ENCODE results near the gene PSMA7.

The PSMA7 gene

DNA sequence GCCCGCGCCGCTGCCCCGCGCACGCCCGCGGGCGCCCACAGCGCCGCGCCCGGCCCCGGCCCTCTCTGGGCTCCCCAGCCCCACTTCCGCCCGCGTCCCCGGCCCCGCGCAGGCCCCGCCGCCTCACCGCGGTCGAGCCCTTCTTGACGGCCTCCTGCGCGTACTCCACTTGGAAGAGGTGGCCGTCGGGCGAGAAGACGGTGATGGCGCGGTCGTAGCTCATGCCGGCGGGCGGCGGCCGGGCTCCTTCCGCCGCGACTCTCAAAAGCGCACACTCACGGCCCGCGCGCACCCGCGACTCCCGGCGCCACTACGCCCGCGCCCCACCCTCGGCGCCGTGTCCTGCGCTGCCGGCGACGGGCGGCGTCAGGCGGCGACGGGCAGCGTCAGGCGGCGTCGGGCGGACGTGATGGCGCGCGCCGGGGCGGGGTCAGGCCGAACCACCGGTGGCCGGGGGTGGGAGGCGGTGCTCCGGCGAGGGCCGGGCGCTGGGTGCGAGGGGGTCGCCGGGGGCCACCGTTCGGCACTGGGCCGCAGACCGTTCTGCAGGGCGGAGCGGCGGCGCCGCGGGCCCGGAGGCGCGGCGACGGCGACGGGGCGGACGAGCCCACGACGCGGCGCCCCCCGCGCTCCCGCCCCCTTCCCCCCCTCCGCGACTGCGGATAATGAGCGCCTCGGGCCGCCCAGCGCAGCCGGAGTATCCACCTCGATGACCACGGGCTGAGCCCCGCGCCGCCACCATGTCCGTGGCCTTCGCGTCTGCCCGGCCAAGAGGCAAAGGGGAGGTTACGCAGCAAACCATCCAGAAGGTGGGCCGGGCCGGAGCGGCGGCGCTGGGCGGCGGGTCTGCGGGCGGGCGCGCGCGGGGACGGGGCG lies at the start of gene PSMA7, which contains the start of gene SS18L1:
Gene PSMA7, minus strand, starts transcription at position 314 of the 876 bp plus-strand sequence. Its CDS starts 91 bp downstream, at position 223.
Gene SS18L1, plus strand, starts transcription at position 689 of the 876 bp plus-strand sequence. Its CDS starts 52 bp downstream, at position 741.
- peak within 1 kb of the TSS; percentile 89 for H2AFZ ChIP-seq (ENCODE audit: low read length, unreplicated experiment)
- peaks cover 18% of the 10 kb centered on the region for H3K4me1 ChIP-seq (ENCODE audit: control insufficient read depth, insufficient read depth, low read length, unreplicated experiment)
- H3K79me2 ChIP-seq (ENCODE audit: control insufficient read depth, insufficient read depth, low read length, unreplicated experiment): peaks cover 88% of the 10 kb centered on the region
- no peaks in the 10 kb centered on the region for H3K27me3 ChIP-seq (ENCODE audit: insufficient read depth, low read length)
- peak within 1 kb of the TSS; percentile 80 for H3K27ac ChIP-seq (ENCODE audit: low read depth, low read length)
- H3K4me3 ChIP-seq (ENCODE audit: low read depth, low read length): peak within 1 kb of the TSS; percentile 83
- H3K36me3 ChIP-seq (ENCODE audit: insufficient read depth, low read length): peaks cover 19% of the 10 kb centered on the region

DNA sequence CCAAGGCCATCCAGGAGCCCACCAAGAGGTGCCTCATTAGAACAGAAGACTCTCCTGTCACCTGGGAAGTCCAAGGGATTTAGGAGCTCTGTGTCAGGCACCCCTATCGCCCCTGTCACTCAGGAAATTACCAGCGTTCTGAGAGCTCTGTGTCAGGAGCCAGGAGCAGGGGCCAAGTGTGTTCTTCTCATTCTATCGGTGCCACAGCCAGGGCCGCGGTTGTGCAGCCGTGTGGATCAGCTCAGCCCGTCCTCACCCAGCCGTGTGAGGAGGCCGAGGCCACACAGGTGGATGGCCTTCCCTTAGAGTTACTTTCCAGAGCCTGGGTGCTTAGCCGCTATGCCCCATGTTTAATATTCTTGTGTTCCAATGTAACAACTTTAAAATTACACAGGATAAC lies 49.4 kb upstream of the PSMA7 start:
- Histone ChIP-seq H3K4me1 (ENCODE audit: control insufficient read depth, insufficient read depth, low read length, unreplicated experiment) (peaks cover under 1% of the 10 kb centered on the region), H3K36me3 (ENCODE audit: insufficient read depth, low read length) (no peaks in the 10 kb centered on the region; the same call in 1 of the 2 replicates), H3K4me3 (ENCODE audit: low read depth, low read length) (no peak overlapping the region), H3K27ac (ENCODE audit: low read depth, low read length) (no peak overlapping the region), H3K79me2 (ENCODE audit: control insufficient read depth, insufficient read depth, low read length, unreplicated experiment) (peaks cover 40% of the 10 kb centered on the region), H2AFZ (ENCODE audit: low read length, unreplicated experiment) (no peak overlapping the region), H3K27me3 (ENCODE audit: insufficient read depth, low read length) (no peaks in the 10 kb centered on the region)

DNA sequence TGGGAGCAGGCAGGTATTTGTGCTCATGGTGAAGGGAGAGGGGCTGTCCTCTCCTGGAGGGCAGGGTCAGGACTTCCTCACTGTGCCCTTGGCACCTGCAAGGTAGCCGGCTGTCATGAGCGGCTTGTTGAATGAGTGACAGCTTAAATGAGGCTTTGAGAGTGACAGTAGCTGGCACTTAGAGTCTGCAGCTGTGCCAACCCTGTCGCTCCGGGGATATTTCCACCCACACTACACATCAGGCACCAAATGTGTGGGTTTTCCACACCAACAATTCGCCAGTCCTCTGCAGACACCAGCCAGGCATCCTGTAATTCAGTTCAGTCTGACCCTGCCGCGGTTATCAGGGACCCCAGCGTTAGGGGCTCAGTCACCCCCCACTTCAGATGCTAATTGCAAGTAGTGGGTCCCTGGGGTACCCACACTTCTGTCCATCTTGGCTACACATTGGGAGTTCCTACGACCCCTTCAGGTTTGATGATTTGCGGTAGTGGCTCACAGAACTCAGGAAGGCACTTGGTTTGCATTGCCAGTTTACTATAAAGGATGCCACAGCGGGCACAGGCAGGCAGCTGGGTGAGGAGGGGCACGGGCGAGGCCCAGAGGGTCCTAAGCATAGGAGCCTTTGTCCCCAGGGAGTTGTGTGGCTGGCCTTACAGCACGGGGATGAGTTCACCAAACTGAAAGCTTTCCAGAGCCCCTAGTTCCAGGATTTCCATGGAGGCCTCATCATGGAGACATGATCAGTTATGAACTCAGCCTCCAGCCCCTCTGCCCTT lies 48.8 kb upstream of the PSMA7 start:
- no peak overlapping the region for H2AFZ ChIP-seq (ENCODE audit: low read length, unreplicated experiment)
- no peaks in the 10 kb centered on the region for H3K27me3 ChIP-seq (ENCODE audit: insufficient read depth, low read length)
- H3K27ac ChIP-seq (ENCODE audit: low read depth, low read length): no peak overlapping the region
- H3K36me3 ChIP-seq (ENCODE audit: insufficient read depth, low read length): no peaks in the 10 kb centered on the region; the same call in 1 of the 2 replicates
- H3K79me2 ChIP-seq (ENCODE audit: control insufficient read depth, insufficient read depth, low read length, unreplicated experiment): peaks cover 46% of the 10 kb centered on the region
- no peak overlapping the region for H3K4me3 ChIP-seq (ENCODE audit: low read depth, low read length)
- peaks cover 7% of the 10 kb centered on the region for H3K4me1 ChIP-seq (ENCODE audit: control insufficient read depth, insufficient read depth, low read length, unreplicated experiment)

DNA sequence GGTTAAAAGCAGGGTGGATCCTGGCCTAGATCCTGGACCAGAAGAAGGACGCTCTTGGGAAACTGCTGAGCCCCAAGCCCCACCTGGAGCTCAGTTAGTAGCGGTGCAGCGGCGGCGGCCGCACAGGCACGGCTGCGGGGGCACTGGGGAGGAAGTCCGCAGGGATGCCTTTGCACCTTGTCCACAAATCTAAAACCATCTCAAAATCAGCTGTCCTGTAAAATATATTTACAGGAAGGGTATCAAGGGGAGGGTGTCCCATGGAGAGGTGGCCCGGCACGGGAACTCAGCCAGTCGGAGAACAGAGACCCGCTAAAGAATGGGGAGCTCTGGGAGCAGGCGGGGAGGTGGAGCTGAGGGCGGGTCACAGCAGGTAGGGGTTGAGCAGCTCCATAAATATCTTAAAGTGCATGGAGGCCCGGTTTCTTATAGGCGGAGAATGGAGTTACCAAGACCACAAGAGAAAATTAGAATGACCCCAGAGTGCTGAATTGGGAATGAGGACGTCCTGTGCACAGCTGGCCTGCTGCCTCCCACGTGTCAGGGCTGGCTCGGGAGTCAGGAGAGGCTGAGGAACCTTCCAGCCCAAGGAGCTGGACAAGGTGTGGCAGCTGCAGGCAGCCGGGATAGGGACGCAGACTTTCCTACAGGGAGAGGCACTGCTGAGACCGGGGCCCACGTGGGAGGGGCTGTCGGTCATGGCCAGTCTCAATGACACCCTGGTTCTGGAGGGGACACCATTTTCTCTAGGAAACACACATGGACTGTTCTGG lies 47.6 kb upstream of the PSMA7 start:
- no peak overlapping the region for H2AFZ ChIP-seq (ENCODE audit: low read length, unreplicated experiment)

DNA sequence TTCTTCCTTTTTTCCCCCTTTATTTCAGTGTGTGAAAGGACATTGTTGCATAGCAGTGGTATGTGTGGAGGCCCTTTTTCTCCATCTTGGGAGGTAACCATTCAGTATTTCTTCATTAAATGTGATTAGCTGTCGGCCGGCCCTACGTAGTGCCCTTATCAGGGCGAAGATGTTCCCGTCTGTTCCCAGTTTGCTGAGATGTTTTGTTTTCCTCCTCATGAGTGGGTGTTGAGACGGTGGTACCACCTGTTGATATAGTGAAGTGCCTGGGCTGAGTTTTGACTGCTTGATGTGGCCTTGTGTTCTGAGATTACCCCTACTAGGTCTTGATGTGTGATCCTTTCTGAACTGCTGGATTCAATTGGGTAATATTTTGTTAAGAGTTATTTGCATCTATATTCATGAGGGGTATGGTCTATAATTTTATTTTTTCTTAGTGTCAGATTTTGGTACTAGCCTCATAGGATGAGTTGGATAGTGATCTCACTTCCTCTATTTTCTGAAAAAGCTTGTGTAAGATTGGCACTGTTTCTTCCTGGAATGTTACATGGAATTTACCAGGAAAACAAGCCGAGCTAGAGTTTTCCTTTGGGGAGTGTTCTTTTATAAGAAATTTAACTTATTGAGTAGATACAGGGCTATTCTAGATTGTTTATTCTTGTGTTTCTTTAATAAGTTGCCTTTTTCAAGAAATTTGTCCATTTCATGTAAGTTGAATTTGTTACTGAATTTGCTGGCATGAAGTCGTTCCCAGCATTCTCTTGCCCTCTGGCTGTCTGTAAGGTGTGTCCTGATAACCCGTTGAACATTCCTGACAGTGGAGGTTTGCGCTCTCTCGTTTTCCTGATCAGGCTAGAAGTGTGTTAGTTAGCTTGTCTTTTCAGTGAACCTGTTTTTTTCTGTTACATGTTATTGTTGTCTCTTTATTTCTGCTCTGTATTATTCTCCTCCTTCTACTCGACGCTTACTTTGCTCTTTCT lies 44.0 kb upstream of the PSMA7 start:
- Histone ChIP-seq H2AFZ (ENCODE audit: low read length, unreplicated experiment) (no peak overlapping the region), H3K79me2 (ENCODE audit: control insufficient read depth, insufficient read depth, low read length, unreplicated experiment) (peaks cover 76% of the 10 kb centered on the region), H3K4me1 (ENCODE audit: control insufficient read depth, insufficient read depth, low read length, unreplicated experiment) (peaks cover 10% of the 10 kb centered on the region), H3K36me3 (ENCODE audit: insufficient read depth, low read length) (no peaks in the 10 kb centered on the region), H3K27me3 (ENCODE audit: insufficient read depth, low read length) (no peaks in the 10 kb centered on the region), H3K27ac (ENCODE audit: low read depth, low read length) (peak overlapping the region; percentile 11), H3K4me3 (ENCODE audit: low read depth, low read length) (no peak overlapping the region)

More for the DNA sequence above, 47.6 kb upstream of the PSMA7 start:
- Histone ChIP-seq H3K4me1 (ENCODE audit: control insufficient read depth, insufficient read depth, low read length, unreplicated experiment) (peaks cover 10% of the 10 kb centered on the region), H3K79me2 (ENCODE audit: control insufficient read depth, insufficient read depth, low read length, unreplicated experiment) (peaks cover 56% of the 10 kb centered on the region), H3K4me3 (ENCODE audit: low read depth, low read length) (no peak overlapping the region), H3K27me3 (ENCODE audit: insufficient read depth, low read length) (no peaks in the 10 kb centered on the region), H3K36me3 (ENCODE audit: insufficient read depth, low read length) (no peaks in the 10 kb centered on the region; the same call in 1 of the 2 replicates), H3K27ac (ENCODE audit: low read depth, low read length) (no peak overlapping the region)

DNA sequence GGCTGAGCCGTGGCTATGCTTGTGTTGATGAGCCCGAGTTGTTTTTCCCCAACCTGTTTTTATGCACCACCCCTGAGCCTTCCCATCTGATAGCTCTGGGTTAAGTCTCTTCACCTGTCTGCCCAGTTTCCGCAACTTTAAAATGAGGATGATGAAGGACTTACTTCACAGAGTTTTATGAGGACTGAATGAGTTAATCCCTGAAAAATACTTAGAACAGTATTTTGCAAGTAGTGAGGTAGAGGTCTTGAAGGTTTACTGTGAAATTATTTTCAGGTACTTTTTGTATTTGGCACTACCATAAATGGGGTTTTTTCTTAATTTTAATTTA lies 42.9 kb upstream of the PSMA7 start:
- Histone ChIP-seq H3K79me2 (ENCODE audit: control insufficient read depth, insufficient read depth, low read length, unreplicated experiment) (peaks cover 68% of the 10 kb centered on the region), H2AFZ (ENCODE audit: low read length, unreplicated experiment) (no peak overlapping the region), H3K4me3 (ENCODE audit: low read depth, low read length) (no peak overlapping the region), H3K4me1 (ENCODE audit: control insufficient read depth, insufficient read depth, low read length, unreplicated experiment) (peaks cover 19% of the 10 kb centered on the region), H3K27ac (ENCODE audit: low read depth, low read length) (no peak overlapping the region), H3K36me3 (ENCODE audit: insufficient read depth, low read length) (peaks cover 2% of the 10 kb centered on the region; the same call in 1 of the 2 replicates), H3K27me3 (ENCODE audit: insufficient read depth, low read length) (no peaks in the 10 kb centered on the region)

DNA sequence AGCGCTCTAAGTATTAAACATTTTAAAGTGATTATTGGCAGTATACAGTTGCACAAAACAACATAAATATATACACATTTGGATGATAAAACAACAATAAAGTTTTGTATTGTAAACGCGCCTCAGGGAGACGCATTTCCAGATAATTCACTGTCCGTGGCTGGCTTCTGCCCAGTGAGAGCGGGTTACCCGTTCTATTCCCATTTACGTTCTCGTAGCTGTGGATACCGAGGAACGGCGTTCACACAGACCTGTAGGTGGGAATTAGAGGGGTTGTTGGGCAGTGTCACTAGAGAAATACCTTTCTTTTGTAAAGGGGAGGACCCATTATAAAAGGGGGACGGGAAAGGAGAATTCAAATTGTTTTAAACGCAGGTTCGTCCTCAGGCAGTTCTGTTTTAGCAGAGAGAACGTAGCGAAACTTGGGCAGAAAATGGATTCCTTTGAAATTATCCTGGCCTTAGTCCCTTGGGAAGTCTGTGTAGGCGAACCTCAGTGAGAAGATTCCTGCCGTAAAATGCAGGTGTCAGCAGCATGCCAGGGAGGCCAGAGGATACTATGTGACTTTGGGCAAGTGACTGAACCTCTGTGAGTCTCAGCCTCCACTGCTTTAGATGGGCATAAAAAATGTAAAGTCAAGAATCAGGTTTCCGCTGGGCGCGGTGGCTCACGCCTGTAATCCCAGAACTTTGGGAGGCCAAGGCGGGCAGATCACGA lies 40.4 kb upstream of the PSMA7 start:
- peaks cover 51% of the 10 kb centered on the region for H3K79me2 ChIP-seq (ENCODE audit: control insufficient read depth, insufficient read depth, low read length, unreplicated experiment)
- peak overlapping the region; percentile 91 for H2AFZ ChIP-seq (ENCODE audit: low read length, unreplicated experiment)
- peak overlapping the region; percentile 88 for H3K4me3 ChIP-seq (ENCODE audit: low read depth, low read length)
- peak overlapping the region; percentile 67 for H3K27ac ChIP-seq (ENCODE audit: low read depth, low read length)
- no peaks in the 10 kb centered on the region for H3K27me3 ChIP-seq (ENCODE audit: insufficient read depth, low read length)
- H3K4me1 ChIP-seq (ENCODE audit: control insufficient read depth, insufficient read depth, low read length, unreplicated experiment): peaks cover 19% of the 10 kb centered on the region
- H3K36me3 ChIP-seq (ENCODE audit: insufficient read depth, low read length): peaks cover 5% of the 10 kb centered on the region; the same call in 1 of the 2 replicates

DNA sequence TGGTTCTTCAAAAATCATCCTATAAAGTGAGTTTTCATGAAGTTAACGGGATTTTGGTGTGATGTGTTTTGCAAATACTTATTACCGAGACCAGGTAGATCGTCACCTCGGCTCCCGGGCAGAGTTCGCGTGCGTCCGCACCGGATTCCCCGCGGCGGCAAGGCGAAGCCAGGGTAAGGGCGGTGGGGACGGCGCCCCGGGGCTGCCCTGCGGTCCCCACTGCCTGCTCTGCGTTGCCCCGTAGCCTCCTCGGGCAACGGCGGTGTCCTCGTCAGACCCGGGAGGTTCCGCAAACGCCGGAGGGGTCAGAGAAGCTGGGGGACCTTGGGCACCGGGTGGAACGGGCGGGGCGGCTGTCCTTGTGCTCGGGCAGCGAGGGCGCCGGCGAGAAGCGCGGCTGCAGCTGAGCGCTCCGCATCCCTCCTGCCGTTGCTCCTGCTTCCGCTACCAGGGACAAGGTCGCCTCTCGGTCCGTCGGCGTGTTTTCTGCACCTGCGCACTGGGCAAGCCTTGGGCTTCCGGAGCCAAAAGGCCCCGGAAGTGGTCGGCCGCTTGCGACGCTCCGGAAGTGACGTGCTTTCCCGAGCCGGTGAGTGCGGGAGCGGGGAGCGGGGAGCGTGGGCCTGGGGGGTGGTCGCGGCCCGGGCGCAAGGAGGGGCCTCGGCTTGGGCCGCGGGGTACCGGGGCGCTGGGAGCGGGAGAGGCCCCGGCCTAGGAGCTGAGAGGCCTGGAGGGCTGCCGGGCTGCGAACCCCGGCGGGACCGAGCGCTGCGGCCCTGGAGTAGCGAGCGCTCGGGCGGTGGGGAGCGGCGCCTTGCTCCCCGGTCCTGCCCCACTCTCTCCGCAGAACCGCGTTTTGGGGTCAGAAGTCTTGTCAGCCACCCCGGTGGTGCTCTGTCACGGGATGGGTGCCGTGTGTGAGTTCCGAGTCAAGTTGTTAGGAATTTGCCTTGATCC lies 39.6 kb upstream of the PSMA7 start, which contains the start of gene MTG2:
Gene MTG2, plus strand, starts transcription at position 560 of the 957 bp plus-strand sequence. CDS start 10,393 bp downstream, outside the sequence.
- H3K36me3 ChIP-seq (ENCODE audit: insufficient read depth, low read length): peaks cover 5% of the 10 kb centered on the region; the same call in 1 of the 2 replicates
- H3K27ac ChIP-seq (ENCODE audit: low read depth, low read length): peak within 1 kb of the TSS; percentile 67
- H2AFZ ChIP-seq (ENCODE audit: low read length, unreplicated experiment): peak within 1 kb of the TSS; percentile 91
- H3K79me2 ChIP-seq (ENCODE audit: control insufficient read depth, insufficient read depth, low read length, unreplicated experiment): peaks cover 44% of the 10 kb centered on the region
- H3K4me3 ChIP-seq (ENCODE audit: low read depth, low read length): peak within 1 kb of the TSS; percentile 88
- peaks cover 19% of the 10 kb centered on the region for H3K4me1 ChIP-seq (ENCODE audit: control insufficient read depth, insufficient read depth, low read length, unreplicated experiment)
- no peaks in the 10 kb centered on the region for H3K27me3 ChIP-seq (ENCODE audit: insufficient read depth, low read length)
